OCI-LY1 (cell line): ENCODE data around the gene RGP1.

Source experiments
- EZH2 ChIP-seq: fragments of 200-600 bp; sonication (generic), shearing (Covaris generic); IDR thresholded peaks from 2 replicates; pipeline ENCODE4 v1.8.0; 2017; ENCODE audit warnings: borderline replicate concordance, mixed run types, mild to moderate bottlenecking, antibody characterized with exemption, low read length, moderate library complexity, mixed read lengths
- TF ChIP-seq, protein P1 (sequence below): fragments of 200-600 bp; sonication (generic), shearing (Covaris generic); IDR thresholded peaks from 2 replicates; pipeline ENCODE4 v1.5.1; 2017; ENCODE audit warnings: mild to moderate bottlenecking, antibody characterized with exemption, low read length, moderate library complexity, mixed read lengths

GRCh38 chr9:35774907-35775635 lies 26.0 kb downstream of the RGP1 start:
- TF ChIP-seq, protein P1, sequence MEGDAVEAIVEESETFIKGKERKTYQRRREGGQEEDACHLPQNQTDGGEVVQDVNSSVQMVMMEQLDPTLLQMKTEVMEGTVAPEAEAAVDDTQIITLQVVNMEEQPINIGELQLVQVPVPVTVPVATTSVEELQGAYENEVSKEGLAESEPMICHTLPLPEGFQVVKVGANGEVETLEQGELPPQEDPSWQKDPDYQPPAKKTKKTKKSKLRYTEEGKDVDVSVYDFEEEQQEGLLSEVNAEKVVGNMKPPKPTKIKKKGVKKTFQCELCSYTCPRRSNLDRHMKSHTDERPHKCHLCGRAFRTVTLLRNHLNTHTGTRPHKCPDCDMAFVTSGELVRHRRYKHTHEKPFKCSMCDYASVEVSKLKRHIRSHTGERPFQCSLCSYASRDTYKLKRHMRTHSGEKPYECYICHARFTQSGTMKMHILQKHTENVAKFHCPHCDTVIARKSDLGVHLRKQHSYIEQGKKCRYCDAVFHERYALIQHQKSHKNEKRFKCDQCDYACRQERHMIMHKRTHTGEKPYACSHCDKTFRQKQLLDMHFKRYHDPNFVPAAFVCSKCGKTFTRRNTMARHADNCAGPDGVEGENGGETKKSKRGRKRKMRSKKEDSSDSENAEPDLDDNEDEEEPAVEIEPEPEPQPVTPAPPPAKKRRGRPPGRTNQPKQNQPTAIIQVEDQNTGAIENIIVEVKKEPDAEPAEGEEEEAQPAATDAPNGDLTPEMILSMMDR, result no peak
- TF ChIP-seq EZH2, result no peak
